Measurements from ENCODE around the gene KATNB1. TPM values are rescaled to one million over a fixed set of nuclear protein-coding genes. Genes with fewer than 3 reads are reported as not detected.
A peak's percentile ranks its signal among the peaks of the same experiment; 100 is the strongest.

KATNB1 gene
- total RNA-seq, 3 donors from 2014 or later, result 15.5 to 20.9 (median 17.0) TPM

- no peaks in the 10 kb centered on the region for H3K36me3 ChIP-seq
- H3K4me1 ChIP-seq, result no peaks in the 10 kb centered on the region
- DNase-seq (ENCODE audit: low spot score in 2 of 2), result peak in 1 of 2 donors; percentile 46
Measured at GRCh38 chr16:57756424-57757325, 21.1 kb downstream of the KATNB1 start.

GRCh38 chr16:57757326-57757786, 21.8 kb downstream of the KATNB1 start:
- peak; percentile 76 to 92 (median 91) for TF ChIP-seq CTCF (IDR thresholded peaks at IDR 0.05)
- TF ChIP-seq POLR2A (IDR thresholded peaks at IDR 0.05), result no peak
- peak; percentile 76 to 90 for DNase-seq (ENCODE audit: low spot score in 2 of 2)
- Histone ChIP-seq H3K4me1 (no peaks in the 10 kb centered on the region), H3K36me3 (no peaks in the 10 kb centered on the region), H3K4me3 (no peak overlapping the region), H3K27me3 (no peaks in the 10 kb centered on the region), H3K9me3 (no peaks in the 10 kb centered on the region), H3K27ac (peak overlapping the region; percentile 29 to 53)
- intact Hi-C loops (cut with DNase I; ENCODE audit: low total_unique reads), result loop anchor here (10.0 kb wide), 1 partner anchor 87 kb away; no protein-coding TSS in a partner anchor

More at GRCh38 chr16:57756424-57757325, 21.1 kb downstream of the KATNB1 start:
- no peak overlapping the region for H3K27ac ChIP-seq
- H3K27me3 ChIP-seq, result no peaks in the 10 kb centered on the region
- intact Hi-C loops (cut with DNase I; ENCODE audit: low total_unique reads), result loop anchor here (10.0 kb wide), 1 partner anchor 88 kb away; no protein-coding TSS in a partner anchor
- TF ChIP-seq POLR2AphosphoS5 (IDR thresholded peaks at IDR 0.05), result no peak
- TF ChIP-seq CTCF (IDR thresholded peaks at IDR 0.05), result no peak
- no peak for TF ChIP-seq POLR2A (IDR thresholded peaks at IDR 0.05)
- H3K4me3 ChIP-seq, result no peak overlapping the region
- H3K9me3 ChIP-seq, result no peaks in the 10 kb centered on the region

- H3K27me3 ChIP-seq, result no peaks in the 10 kb centered on the region
- TF ChIP-seq POLR2A (IDR thresholded peaks at IDR 0.05) (no peak), POLR2AphosphoS5 (IDR thresholded peaks at IDR 0.05) (no peak), CTCF (IDR thresholded peaks at IDR 0.05) (no peak)
- H3K36me3 ChIP-seq, result no peaks in the 10 kb centered on the region
- no peak overlapping the region for H3K4me3 ChIP-seq
- H3K27ac ChIP-seq, result peak overlapping the region; percentile 29 to 53
- H3K9me3 ChIP-seq, result no peaks in the 10 kb centered on the region
- intact Hi-C loops (cut with DNase I; ENCODE audit: low total_unique reads), result loop anchor here (1.0 to 10.0 kb wide), 2 partner anchors 14 to 87 kb away; no protein-coding TSS in a partner anchor
- no peak for DNase-seq (ENCODE audit: low spot score in 2 of 2)
- H3K4me1 ChIP-seq, result no peaks in the 10 kb centered on the region
Measured at GRCh38 chr16:57757883-57758282, 22.3 kb downstream of the KATNB1 start.

- DNase-seq (ENCODE audit: low spot score in 2 of 2), result no peak
- intact Hi-C loops (cut with DNase I; ENCODE audit: low total_unique reads), result loop anchor here (1.0 to 10.0 kb wide), 2 partner anchors 14 to 86 kb away; no protein-coding TSS in a partner anchor
Measured at GRCh38 chr16:57758331-57759117, 23.0 kb downstream of the KATNB1 start.

More at GRCh38 chr16:57758331-57759117, 23.0 kb downstream of the KATNB1 start:
- no peaks in the 10 kb centered on the region for H3K9me3 ChIP-seq
- peak overlapping the region in 1 of 2 donors; percentile 19 for H3K27ac ChIP-seq
- H3K4me1 ChIP-seq, result no peaks in the 10 kb centered on the region
- H3K36me3 ChIP-seq, result no peaks in the 10 kb centered on the region
- H3K27me3 ChIP-seq, result no peaks in the 10 kb centered on the region
- no peak overlapping the region for H3K4me3 ChIP-seq
- TF ChIP-seq CTCF (IDR thresholded peaks at IDR 0.05), result no peak
- no peak for TF ChIP-seq POLR2A (IDR thresholded peaks at IDR 0.05)
- TF ChIP-seq POLR2AphosphoS5 (IDR thresholded peaks at IDR 0.05), result no peak

Measured in breast epithelium (tissue), 4 donors.